Heart left ventricle (tissue), 13 donors: ENCODE results near the gene USP35.

Experiments used
- POLR2A ChIP-seq, 2 donors: fragments of 450-650 bp; IDR thresholded peaks; one replicate each; pipeline ENCODE4 v1.6.1; 2017; ENCODE audit warnings: antibody characterized with exemption in 2 of 2, mild to moderate bottlenecking in 2 of 2, moderate library complexity in 2 of 2
- TF ChIP-seq, protein P1 (sequence below), 12 donors: fragments of 200-600 bp; sonication (generic) in 4 of 12; IDR thresholded peaks; one replicate each; pipeline versions ENCODE4 v1.5.0 to v1.8.0; 2018 to 2022; ENCODE audit warnings: antibody characterized with exemption in 12 of 12, mild to moderate bottlenecking in 5 of 12
- donor health status: ischemic (EF 13 %, LVEDD 7.1; RV severe dilation, severe dysfunction).
- donor health status: DM: no; HTN: yes; CAD: no.
- donor health status: DM: no; HTN: no; CAD: no.
- donor health status: ischemic (EF 25% LVEDD 6.9; RV normal size, moderate dysfunction).
- donor health status: ischemic (EF 25% LVEDD 5.7; RV mildly dilated, moderate dysfunction).
- donor health status: ischemic (EF 35%, LVEDD 5.7; RV mildly dilated, moderate dysfunction).
- donor health status: nonischemic (EF 11% LVEDD 7.7; RV severe dilation, severe dysfunction).
- donor health status: DM: yes; HTN: yes; CAD: no.
- donor health status: PGD.
- donor health status: ischemic (EF 29% LVEDD 5.4; RV normal size, mild dysfunction).
- donor health status: nonischemic (EF 23%, LVEDD 6.1; RV moderate dilation, normal function).

DNA sequence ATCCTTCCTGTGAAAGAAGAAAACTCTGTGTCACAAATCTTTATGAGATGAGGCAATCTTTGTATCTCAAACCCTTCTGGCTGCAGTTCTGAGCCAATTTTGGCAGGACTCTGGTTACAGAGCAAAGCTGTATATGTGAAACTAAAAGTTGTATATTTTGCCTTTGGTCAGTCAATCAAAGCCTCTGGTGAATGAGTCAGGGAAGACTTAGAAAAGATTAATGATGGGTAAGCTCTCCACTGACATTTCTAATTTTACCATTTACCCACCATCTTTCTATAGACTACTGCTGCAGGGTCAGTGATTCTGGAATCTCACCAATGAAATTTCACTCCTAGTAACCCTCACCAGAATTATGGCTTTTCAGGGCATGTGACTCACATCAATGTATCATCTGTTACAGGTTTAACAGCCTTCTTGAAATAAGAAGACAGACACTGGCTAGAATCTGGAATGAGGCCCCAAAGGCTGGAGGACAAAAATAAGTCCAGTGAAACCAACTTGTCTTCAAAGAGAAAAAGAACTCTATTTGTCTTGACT is 43.3 kb downstream of the USP35 start:
- TF ChIP-seq, protein P1, sequence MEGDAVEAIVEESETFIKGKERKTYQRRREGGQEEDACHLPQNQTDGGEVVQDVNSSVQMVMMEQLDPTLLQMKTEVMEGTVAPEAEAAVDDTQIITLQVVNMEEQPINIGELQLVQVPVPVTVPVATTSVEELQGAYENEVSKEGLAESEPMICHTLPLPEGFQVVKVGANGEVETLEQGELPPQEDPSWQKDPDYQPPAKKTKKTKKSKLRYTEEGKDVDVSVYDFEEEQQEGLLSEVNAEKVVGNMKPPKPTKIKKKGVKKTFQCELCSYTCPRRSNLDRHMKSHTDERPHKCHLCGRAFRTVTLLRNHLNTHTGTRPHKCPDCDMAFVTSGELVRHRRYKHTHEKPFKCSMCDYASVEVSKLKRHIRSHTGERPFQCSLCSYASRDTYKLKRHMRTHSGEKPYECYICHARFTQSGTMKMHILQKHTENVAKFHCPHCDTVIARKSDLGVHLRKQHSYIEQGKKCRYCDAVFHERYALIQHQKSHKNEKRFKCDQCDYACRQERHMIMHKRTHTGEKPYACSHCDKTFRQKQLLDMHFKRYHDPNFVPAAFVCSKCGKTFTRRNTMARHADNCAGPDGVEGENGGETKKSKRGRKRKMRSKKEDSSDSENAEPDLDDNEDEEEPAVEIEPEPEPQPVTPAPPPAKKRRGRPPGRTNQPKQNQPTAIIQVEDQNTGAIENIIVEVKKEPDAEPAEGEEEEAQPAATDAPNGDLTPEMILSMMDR (IDR thresholded peaks at IDR 0.05) = no peak
- no peak for TF ChIP-seq POLR2A (IDR thresholded peaks at IDR 0.05)
